Measurements from ENCODE around the gene SRPX. TPM values are rescaled to one million over a fixed set of nuclear protein-coding genes. Genes with fewer than 3 reads are reported as not detected.
A peak's percentile ranks its signal among the peaks of the same experiment; 100 is the strongest.

SRPX gene
- 10 to 100 TPM; 13.0 to 16.4 (median 13.7) TPM for polyA plus RNA-seq (ENCODE audit: insufficient read length in 3 of 3)
- long read RNA-seq, donor 1, transcript SRPX-201 (10 exons, 1,874 nt) = major isoform, 9 of 11 reads
- long read RNA-seq, donor 1, partial matches to known transcripts = 0 of 11 reads
- long read RNA-seq, donor 1, other reads (novel, unspliced or antisense) = 0 of 11 reads
- long read RNA-seq, donor 2, transcript SRPX-201 (10 exons, 1,874 nt) = major isoform, 11 of 12 reads
- long read RNA-seq, donor 2, partial matches to known transcripts = 0 of 12 reads
- long read RNA-seq, donor 2, other reads (novel, unspliced or antisense) = 0 of 12 reads
- long read RNA-seq, donor 3, transcript SRPX-201 (10 exons, 1,874 nt) = major isoform, 6 of 6 reads
- long read RNA-seq, donor 3, partial matches to known transcripts = 0 of 6 reads
- long read RNA-seq, donor 3, other reads (novel, unspliced or antisense) = 0 of 6 reads
- long read RNA-seq, donor 4, transcript SRPX-201 (10 exons, 1,874 nt) = major isoform, 5 of 7 reads
- long read RNA-seq, donor 4, partial matches to known transcripts = 0 of 7 reads
- long read RNA-seq, donor 4, other reads (novel, unspliced or antisense) = 0 of 7 reads
- long read RNA-seq, donor 5, partial matches to known transcripts = 0 of 1 reads
- long read RNA-seq, donor 5, other reads (novel, unspliced or antisense) = 0 of 1 reads
- long read RNA-seq, donor 6, partial matches to known transcripts = 0 of 5 reads
- long read RNA-seq, donor 6, other reads (novel, unspliced or antisense) = 0 of 5 reads
- long read RNA-seq, donor 7, transcript SRPX-201 (10 exons, 1,874 nt) = major isoform, 5 of 5 reads
- long read RNA-seq, donor 7, partial matches to known transcripts = 0 of 5 reads
- long read RNA-seq, donor 7, other reads (novel, unspliced or antisense) = 0 of 5 reads
- long read RNA-seq, donor 8, transcript SRPX-201 (10 exons, 1,874 nt) = major isoform, 28 of 46 reads
- long read RNA-seq, donor 8, partial matches to known transcripts = 13 of 46 reads
- long read RNA-seq, donor 8, other reads (novel, unspliced or antisense) = 0 of 46 reads
- long read RNA-seq, donor 9, partial matches to known transcripts = 0 of 5 reads
- long read RNA-seq, donor 9, other reads (novel, unspliced or antisense) = 0 of 5 reads
- long read RNA-seq, donor 10, partial matches to known transcripts = 0 of 2 reads
- long read RNA-seq, donor 10, other reads (novel, unspliced or antisense) = 0 of 2 reads
- long read RNA-seq, donor 11, transcript SRPX-201 (10 exons, 1,874 nt) = major isoform, 11 of 12 reads
- long read RNA-seq, donor 11, partial matches to known transcripts = 0 of 12 reads
- long read RNA-seq, donor 11, other reads (novel, unspliced or antisense) = 0 of 12 reads
- long read RNA-seq, donor 12, transcript SRPX-201 (10 exons, 1,874 nt) = major isoform, 6 of 6 reads
- long read RNA-seq, donor 12, partial matches to known transcripts = 0 of 6 reads
- long read RNA-seq, donor 12, other reads (novel, unspliced or antisense) = 0 of 6 reads
- long read RNA-seq, donor 13, partial matches to known transcripts = 0 of 3 reads
- long read RNA-seq, donor 13, other reads (novel, unspliced or antisense) = 0 of 3 reads
- long read RNA-seq, donor 14, transcript SRPX-201 (10 exons, 1,874 nt) = major isoform, 9 of 9 reads
- long read RNA-seq, donor 14, partial matches to known transcripts = 0 of 9 reads
- long read RNA-seq, donor 14, other reads (novel, unspliced or antisense) = 0 of 9 reads
- long read RNA-seq, donor 15, transcript SRPX-201 (10 exons, 1,874 nt) = major isoform, 8 of 8 reads
- long read RNA-seq, donor 15, partial matches to known transcripts = 0 of 8 reads
- long read RNA-seq, donor 15, other reads (novel, unspliced or antisense) = 0 of 8 reads
- long read RNA-seq, donor 16, transcript SRPX-201 (10 exons, 1,874 nt) = major isoform, 7 of 8 reads
- long read RNA-seq, donor 16, partial matches to known transcripts = 0 of 8 reads
- long read RNA-seq, donor 16, other reads (novel, unspliced or antisense) = 0 of 8 reads

GRCh38 chrX:38220415-38221390 lies at the start of gene SRPX:
TSS of gene SRPX (minus strand) at chrX:38220871. CDS start at chrX:38220792, 79 bp downstream.
- DNase-seq = peak; percentile 7

DNA sequence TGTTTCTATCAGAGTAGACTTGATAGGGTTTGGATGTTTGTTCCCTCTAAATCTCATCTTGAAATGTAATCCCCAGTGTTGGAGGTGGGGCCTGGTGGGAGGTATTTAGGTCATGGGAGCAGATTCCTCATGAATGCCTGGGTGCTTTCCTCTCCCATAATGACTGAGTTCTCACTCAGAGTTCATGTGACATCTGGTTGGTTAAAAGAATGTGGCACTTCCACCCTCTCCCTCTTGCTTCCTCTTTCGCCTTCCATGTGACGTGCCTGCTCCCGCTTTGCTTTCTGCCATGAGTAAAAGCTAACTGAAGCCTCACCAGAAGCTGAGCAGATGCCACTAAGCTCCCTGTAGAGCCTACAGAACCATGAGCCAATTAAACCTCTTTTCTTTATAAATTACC lies 47.3 kb upstream of the SRPX start:
- no peak for DNase-seq

DNA sequence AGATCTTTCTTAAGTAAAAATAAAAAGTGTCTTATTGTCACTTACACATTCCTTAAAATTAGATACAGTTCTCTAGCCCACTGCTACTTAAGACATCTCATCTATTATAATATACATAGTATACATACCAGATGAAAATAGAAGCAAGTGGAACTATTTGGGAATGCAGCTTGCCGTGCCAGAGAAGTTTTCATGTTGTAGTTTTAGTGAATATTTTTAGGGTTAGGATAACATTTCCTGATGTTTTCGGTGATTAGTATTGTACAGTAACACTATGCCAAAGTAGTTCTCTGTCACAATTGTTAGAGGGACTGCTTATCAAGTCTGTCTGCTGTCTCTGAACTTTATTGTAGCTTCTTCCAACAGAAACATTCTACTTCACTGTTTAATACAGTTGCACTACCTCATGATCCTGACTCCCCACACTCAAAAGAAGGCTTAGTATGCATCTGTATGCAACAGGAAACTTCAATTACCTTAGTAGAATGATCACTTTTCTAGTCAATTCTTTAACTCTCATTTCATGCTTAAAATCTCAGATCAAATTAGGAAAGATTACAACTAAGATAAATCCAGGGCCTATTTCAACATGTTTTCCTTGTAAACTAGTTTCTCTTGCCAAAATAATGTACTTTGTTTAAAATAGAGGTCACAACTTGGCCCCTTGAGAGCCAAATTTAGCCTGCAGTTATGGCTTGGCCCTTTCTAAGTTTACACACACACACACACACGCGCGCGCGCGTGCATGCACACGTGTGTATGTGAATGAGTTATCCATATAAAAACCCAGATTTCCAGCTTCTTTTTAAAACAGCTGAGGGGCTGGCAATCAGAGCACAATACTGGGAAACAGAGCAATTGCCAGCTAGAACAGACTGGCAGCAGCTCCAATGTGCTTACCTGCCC lies 42.3 kb upstream of the SRPX start:
- DNase-seq = no peak

DNA sequence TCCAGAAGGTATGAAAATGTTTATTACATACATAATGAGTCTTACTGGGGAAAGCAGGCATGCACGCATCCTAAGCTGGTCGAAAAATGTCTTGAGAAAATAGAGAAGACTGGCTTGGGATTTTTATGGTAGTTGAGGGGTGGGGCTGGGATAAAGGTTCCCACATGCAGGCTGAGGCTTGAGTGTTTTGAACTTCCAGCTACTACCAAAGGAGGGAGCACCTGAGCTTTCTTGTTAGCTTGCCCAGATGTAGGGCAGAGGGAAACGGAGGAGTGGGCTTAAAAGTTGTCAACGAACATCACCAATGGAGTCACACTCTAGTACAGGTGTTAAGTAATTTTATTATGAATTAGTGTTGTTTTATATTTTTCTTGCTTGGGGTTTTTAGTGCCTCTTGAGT lies 39.6 kb upstream of the SRPX start:
- no peak for DNase-seq

DNA sequence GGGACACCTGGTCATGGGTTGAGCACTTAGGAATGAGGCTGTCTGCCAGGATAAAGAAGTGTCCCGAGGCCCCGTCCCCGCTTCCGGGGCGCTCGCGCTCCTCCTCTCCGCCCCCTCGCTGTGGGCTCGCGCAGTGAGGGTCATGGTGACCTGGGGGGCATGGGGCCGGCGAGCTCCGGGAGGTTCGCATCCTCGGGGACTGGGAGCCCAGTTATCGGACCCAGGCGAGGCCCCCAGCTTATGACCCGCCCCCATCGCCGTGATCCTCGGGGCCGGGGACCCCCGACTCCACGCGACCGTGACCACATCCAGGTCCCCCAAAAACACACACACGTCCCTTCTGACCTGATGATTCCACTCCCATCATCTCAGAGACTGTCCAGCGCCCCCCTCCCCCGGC lies 35.3 kb upstream of the SRPX start:
- no peak for DNase-seq

- DNase-seq = peak; percentile 3
These were observed 29.3 kb upstream of the SRPX start for GRCh38 chrX:38249965-38250364.

DNA sequence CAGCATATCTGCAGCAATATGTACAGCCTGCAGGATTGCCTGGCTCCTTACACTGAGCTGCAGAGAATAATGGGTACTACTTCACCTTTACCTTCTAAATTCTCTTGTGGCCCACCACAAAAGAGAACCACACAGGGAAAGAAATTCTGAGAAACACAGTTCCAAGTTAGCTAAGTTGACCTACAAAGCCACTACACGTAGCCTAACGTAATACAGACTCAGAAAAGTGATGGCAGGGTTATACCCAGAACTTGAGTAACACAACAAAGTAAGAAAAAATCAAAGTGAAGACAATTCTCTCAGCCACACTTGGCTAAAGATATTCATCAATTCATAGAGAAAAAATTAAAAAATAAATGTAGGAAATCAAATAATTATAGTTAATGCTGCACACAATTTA lies 26.4 kb upstream of the SRPX start:
- DNase-seq = no peak

DNA sequence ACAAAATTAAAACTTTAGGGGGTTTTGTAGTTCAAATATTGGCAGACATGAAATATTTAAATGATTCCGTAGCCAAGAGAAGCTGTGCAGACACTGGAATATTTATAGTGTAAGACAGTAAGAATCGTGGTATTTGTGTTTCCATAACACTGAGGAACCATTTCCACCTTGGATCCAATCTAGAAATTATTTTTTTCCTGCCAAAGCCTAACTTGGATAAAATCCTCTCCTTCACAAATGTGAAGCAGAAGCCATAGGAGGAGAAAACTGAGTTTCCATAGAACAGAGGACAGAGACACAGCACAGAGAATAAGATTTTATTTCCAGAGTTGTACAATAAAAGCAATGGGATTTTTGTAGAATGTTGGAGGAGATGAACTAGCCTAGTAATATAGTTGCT lies 19.9 kb upstream of the SRPX start:
- no peak for DNase-seq

- DNase-seq = no peak
These were observed 16.4 kb upstream of the SRPX start for GRCh38 chrX:38236901-38237615.

- DNase-seq = no peak
These were observed 13.4 kb upstream of the SRPX start for GRCh38 chrX:38233891-38234667.

DNA sequence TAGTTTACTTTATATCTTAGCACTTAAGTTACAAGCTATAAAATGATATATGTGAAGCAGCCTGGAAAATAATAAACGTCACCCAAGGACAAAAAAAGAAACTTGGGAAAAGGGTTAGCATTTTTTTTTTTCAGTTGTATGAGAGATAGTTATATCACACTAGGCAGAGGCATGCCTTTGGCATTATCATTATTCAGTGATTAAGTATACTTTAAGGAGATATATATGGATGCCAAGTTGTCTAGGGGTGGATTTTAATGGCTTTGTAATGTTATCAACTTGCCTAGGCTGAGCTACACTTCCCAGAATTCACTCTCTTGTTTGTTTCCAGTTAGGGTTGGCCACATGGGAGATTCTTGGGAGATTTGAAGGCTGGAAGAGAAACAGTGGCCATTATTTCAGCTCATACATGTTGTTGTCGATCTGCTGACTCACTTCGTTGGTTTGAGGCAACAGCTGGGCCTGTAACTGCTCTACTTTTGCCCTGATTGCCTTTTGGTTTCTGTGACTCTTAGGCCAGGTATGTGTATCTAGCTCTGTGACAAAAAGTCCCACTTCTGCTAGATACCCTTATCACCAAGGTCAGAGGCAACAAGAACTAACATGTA lies 11.5 kb upstream of the SRPX start:
- DNase-seq = no peak

DNA sequence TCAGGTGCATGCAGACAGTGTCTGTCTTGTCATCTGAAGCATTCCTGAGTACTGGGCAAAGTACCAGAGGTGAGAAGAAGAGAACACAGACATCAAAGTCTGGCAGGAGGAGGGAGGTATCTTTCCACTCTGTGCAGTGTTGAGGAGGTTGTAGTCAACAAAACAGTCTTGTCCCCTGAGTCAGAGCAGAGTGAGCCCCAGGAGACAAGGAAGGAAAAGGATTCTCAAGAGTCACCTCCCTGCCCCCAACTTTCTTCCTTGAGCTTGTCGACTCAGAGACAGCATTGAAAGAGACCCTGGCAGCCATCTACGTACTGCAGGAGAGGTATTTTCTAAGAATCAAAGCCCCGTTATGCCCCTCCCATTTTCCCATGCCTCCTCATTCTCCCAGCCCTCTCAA lies 4.4 kb upstream of the SRPX start:
- no peak for DNase-seq

DNA sequence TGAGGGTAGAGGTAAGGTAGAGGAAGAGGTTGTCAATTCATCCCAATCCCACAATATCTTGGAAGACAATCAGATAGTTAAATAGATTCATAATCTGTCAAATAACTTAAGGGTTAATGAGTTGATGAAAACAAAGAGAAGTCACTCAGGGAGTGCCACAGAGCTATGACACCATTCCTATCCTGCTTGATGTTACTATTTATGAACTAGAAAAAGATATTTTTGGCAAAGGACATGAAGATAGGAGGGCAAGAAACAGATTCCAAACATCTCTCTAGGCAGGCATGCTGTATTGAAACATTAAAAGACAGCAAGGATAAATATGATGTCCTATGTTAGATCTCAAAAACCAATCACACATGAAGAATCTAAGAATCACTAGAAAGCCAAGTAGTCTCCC lies 3.5 kb upstream of the SRPX start:
- DNase-seq = no peak

GRCh38 chrX:38221391-38221929 lies 789 bp upstream of the SRPX start:
- no peak for DNase-seq

- DNase-seq = peak; percentile 36
These were observed 652 bp downstream of the SRPX start for GRCh38 chrX:38220024-38220414.

DNA sequence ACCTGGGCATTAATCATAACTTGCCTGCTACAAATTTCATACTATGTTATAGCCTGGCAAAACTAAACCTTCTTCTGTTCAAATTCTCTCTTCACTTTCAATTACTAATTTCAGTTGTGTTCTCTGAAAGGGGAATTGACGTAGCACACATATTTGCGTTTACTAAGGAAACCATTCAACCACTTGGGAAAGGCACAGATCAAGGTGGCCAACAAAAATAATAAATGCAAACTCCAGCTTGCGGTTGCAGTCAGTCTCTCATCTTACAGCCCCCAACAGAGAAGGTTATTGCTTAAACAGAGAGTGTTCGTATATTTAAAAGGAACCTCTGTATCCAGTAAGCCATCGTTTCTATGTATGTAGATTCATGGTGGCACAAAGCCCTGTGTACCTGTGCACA lies 4.0 kb downstream of the SRPX start:
- no peak for DNase-seq
